D341Med (cell line): ENCODE data around the gene RUSC2.
"Not testable (repeated sequence)": the region's sequence is repeated elsewhere in the genome, so short reads cannot be mapped to it uniquely, and the experiment has no call there.

Source experiments
- DNase-seq: peaks from one replicate; pipeline ENCODE4 v3.0.0; 2012; ENCODE audit warnings: low spot score

Gene RUSC2

DNA sequence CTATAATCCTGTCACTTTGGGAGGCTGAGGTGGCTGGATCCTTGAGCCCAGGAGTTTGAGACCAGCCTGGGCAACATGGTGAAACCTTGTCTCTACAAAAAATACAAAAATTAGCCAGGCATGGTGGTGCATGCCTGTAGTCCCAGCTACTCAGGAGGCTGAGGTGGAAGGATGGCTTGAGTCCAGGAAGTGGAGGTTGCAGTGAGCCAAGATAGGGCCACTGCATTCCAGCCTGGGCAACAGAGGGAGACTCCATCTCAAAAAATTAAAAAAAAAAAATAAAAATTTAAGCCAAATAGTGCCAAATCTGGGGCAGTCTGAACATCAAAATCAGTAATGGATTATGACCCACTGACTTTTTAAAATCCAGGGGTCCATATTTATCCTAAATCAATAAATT, 33.6 kb downstream of the RUSC2 start:
- not testable (repeated sequence) for DNase-seq

GRCh38 chr9:35526087-35526801, 36.3 kb downstream of the RUSC2 start:
- no peak for DNase-seq

DNA sequence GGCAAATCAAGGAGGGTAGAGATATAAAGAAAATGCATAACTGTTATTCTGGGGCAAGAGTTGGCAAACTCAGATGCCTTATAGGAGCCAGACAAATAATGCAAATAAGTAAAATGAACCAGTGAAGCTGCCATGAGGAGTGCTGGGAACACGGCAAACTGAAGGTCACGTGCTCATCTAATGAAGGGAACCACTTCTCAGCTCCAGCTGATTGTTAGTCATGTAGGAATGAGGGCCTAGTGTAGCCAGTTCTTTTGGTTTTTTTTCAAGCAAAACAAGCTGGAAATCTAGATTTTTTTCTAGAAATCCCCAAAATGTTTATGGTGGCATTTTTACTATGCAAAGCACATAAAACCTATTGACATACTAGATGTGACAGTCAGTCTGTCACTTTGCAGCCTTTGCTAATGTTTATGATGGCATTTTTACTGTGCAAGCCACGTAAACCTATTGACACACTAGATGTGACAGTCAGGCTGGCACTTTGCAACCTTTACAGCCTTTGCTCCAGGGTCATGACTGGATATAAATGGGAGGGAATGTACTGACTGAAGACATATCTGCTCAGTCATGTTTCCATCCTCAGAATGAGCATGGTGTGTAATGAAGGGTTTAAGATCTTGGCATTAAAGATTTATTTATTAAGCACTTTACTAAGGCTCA, 39.4 kb downstream of the RUSC2 start:
- no peak for DNase-seq

GRCh38 chr9:35533398-35533797, 43.5 kb downstream of the RUSC2 start:
- no peak for DNase-seq

DNA sequence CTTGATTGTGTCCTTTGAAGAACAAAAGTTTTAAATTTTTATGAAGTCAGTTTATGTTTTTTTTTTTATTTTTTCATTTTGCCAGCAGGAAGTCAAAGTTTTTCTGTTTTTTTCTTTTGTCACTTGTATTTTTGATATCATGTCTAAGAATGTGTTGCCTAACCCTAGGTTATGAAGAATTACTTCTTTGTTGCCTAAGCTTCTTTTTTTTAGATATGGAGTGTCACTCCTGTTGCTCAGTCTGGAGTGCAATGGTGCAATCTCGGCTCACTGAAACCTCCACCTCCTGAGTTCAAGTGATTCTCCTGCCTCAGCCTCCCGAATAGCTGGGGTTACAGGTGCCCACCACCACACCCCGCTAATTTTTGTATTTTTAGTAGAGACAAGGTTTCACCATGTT, 45.0 kb downstream of the RUSC2 start:
- DNase-seq, result not testable (repeated sequence)

GRCh38 chr9:35537913-35538312, 48.0 kb downstream of the RUSC2 start:
- DNase-seq, result no peak

- no peak for DNase-seq
Measured at GRCh38 chr9:35538361-35539234, 48.7 kb downstream of the RUSC2 start.
